Colonic mucosa (tissue), 2 donors: ENCODE measurements around the gene AAK1. TPM values are rescaled to one million over a fixed set of nuclear protein-coding genes. Genes with fewer than 3 reads are reported as not detected.

Experiments
- total RNA-seq, 2 donors: library from RNA; stranded (reverse); fragmentation: NEBNext Ultra II Directional in 1 of 2; extraction: Animal tissue kit (Norgen Biotek cat#: 25700) in 1 of 2; gene quantifications; one replicate each; pipeline ENCODE4 v1.2.1, GENCODE V29; 2021
- donor health status: DM: no; HTN: no; CAD: no.
- donor health status: DM: no; HTN: no; CAD: no.

Gene AAK1
- total RNA-seq, 2 donors from 2014 or later, result 33.5 to 41.7 TPM

Other genes with a start within 250 kb of the AAK1 start
- 10 to 100 TPM; 58.4 to 62.0 TPM for gene NFU1, start 206.3 kb downstream of the AAK1 start, total RNA-seq
- 100 to 1,000 TPM; 258 to 324 TPM for gene ANXA4, start 98.4 kb upstream of the AAK1 start, total RNA-seq
- gene GMCL1, start 185.9 kb upstream of the AAK1 start, total RNA-seq, result 10 to 100 TPM; 20.3 to 20.4 TPM